Psoas muscle (tissue), 8 donors: ENCODE measurements around the gene PRKCH. TPM values are rescaled to one million over a fixed set of nuclear protein-coding genes. Genes with fewer than 3 reads are reported as not detected.
"Not testable (repeated sequence)": the region's sequence is repeated elsewhere in the genome, so short reads cannot be mapped to it uniquely, and the experiment has no call there.

Experiments used
- ATAC-seq, 4 donors: fragments of 200-7000 bp; cut with Tn5 transposase; one replicate each; pipeline ENCODE4 v1.9.1; 2020; ENCODE audit warnings: moderate library complexity in 3 of 4, mild to moderate bottlenecking in 2 of 4
- DNase-seq, 2 donors: peaks; one replicate each; pipeline ENCODE4 v3.0.0-alpha.2; 2020
- H3K27ac ChIP-seq: fragments of 200-600 bp; one replicate; pipeline ENCODE4 v1.8.0; 2022
- H3K27me3 ChIP-seq, 3 donors: fragments of 200-600 bp in 1 of 3; one replicate each; pipeline versions ENCODE4 v1.6.1 to v1.8.0; 2013 to 2022; ENCODE audit warnings: low read length in 2 of 3, mild to moderate bottlenecking in 2 of 3, moderate library complexity in 1 of 3; ENCODE audit not compliant: insufficient read depth in 3 of 3
- H3K36me3 ChIP-seq, 2 donors: fragments of 200-600 bp in 1 of 2; one replicate each; pipeline versions ENCODE4 v1.6.1 to v1.8.0; 2013 to 2022; ENCODE audit warnings: low read depth in 1 of 2, mild to moderate bottlenecking in 1 of 2, moderate library complexity in 1 of 2; ENCODE audit not compliant: insufficient read depth in 1 of 2
- H3K4me1 ChIP-seq: fragments of 200-600 bp; one replicate; pipeline ENCODE4 v1.8.0; 2022
- H3K4me3 ChIP-seq: fragments of 200-600 bp; one replicate; pipeline ENCODE4 v1.8.0; 2022; ENCODE audit warnings: mild to moderate bottlenecking
- H3K9me3 ChIP-seq: fragments of 200-600 bp; one replicate; pipeline ENCODE4 v1.8.0; 2022
- WGBS, 3 donors: extraction: QIAGEN DNeasy Blood & Tissue Kit; methylation state at CpG; one replicate each; pipeline versions ENCODE4 v1.1.6 to v1.1.7; 2013; 5-methylcytosine and 5-hydroxymethylcytosine counted together
- intact Hi-C, 2 donors: fragments of 100-400 bp; cut with DNase I; formaldehyde crosslinking; loops; one replicate each; pipeline versions ENCODE4 v1.11.0 to v1.14.2; 2022
- polyA plus RNA-seq, 3 donors: library from polyadenylated mRNA; stranded (reverse); fragments of 200-250 nt; gene quantifications; one replicate each; pipeline ENCODE4 v1.2.3, GENCODE V29; 2013
- total RNA-seq, 4 donors: library from RNA; stranded (reverse); fragmentation: NEBNext Ultra II Directional in 2 of 4; extraction: Animal tissue kit (Norgen Biotek cat#: 25700) in 2 of 4; gene quantifications; one replicate each; pipeline versions ENCODE4 v1.2.1 to v1.2.4, GENCODE V29; 2021 to 2023
- TF ChIP-seq, protein P1 (sequence below): fragments of 200-600 bp; IDR thresholded peaks from one replicate; pipeline ENCODE4 v1.8.0; 2022; ENCODE audit warnings: antibody characterized with exemption
- donor health status: healthy with polysubstance abuse.
- donor health status: DM: no; HTN: no; CAD: no; lungs with moderate emphysema.
- donor health status: Bipolar disorder and iron deficiency.
- donor health status: healthy.
- donor health status: DM: yes; HTN: yes; CAD: no.
- donor health status: DM: no; HTN: no; CAD: no.
- donor health status: DM: no; HTN: no; CAD: no.
- donor health status: DM: yes; HTN: yes; CAD: no.

The PRKCH gene
- total and polyA plus RNA-seq, 7 donors, result 5.9 to 17.9 (median 11.1) TPM

DNA sequence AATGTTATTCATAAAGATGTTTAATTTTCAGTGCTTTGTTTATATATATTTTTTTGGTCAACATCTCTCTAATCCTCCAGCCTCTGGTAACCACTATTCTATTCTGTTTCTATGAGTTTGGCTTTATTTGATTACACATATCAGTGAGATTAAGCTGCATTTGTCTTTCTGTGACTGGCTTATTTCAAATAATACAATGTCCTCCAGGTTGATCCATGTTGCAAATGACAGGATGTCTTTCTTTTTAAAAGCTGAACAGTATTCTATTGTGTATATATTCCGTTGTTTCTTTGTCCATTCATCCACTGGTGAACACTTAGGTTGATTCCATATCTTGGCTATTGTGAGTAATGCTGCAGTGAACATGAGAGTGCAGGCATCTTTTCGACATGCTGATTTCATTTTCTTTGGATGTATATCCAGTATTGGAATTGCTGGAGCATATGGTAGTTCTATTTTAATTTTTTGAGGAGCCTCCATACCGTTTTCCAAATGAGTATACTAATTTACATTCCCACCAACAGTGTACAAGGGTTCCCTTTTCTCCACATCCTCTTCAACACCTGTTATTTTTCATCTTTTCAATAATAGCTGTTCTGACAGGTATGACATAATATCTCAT is 142.4 kb downstream of the PRKCH start:
- intact Hi-C loops, result loop anchor here (5.0 to 10.0 kb wide), 4 partner anchors 166 to 664 kb away; no protein-coding TSS in a partner anchor
- TF ChIP-seq, protein P1, sequence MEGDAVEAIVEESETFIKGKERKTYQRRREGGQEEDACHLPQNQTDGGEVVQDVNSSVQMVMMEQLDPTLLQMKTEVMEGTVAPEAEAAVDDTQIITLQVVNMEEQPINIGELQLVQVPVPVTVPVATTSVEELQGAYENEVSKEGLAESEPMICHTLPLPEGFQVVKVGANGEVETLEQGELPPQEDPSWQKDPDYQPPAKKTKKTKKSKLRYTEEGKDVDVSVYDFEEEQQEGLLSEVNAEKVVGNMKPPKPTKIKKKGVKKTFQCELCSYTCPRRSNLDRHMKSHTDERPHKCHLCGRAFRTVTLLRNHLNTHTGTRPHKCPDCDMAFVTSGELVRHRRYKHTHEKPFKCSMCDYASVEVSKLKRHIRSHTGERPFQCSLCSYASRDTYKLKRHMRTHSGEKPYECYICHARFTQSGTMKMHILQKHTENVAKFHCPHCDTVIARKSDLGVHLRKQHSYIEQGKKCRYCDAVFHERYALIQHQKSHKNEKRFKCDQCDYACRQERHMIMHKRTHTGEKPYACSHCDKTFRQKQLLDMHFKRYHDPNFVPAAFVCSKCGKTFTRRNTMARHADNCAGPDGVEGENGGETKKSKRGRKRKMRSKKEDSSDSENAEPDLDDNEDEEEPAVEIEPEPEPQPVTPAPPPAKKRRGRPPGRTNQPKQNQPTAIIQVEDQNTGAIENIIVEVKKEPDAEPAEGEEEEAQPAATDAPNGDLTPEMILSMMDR, result no peak
- peaks cover 0 to 6% of the 10 kb centered on the region in 2 donors for H3K36me3 ChIP-seq
- H3K9me3 ChIP-seq, result no peaks in the 10 kb centered on the region
- ATAC-seq (no peak), DNase-seq (no peak)
- H3K27me3 ChIP-seq, result no peaks in the 10 kb centered on the region
- no peak overlapping the region for H3K4me3 ChIP-seq
- WGBS, 3 donors, result 79 to 90% (median 80%) methylated on average over 3 of the region's 3 CpGs
- no peaks in the 10 kb centered on the region for H3K4me1 ChIP-seq
- no peak overlapping the region for H3K27ac ChIP-seq

DNA sequence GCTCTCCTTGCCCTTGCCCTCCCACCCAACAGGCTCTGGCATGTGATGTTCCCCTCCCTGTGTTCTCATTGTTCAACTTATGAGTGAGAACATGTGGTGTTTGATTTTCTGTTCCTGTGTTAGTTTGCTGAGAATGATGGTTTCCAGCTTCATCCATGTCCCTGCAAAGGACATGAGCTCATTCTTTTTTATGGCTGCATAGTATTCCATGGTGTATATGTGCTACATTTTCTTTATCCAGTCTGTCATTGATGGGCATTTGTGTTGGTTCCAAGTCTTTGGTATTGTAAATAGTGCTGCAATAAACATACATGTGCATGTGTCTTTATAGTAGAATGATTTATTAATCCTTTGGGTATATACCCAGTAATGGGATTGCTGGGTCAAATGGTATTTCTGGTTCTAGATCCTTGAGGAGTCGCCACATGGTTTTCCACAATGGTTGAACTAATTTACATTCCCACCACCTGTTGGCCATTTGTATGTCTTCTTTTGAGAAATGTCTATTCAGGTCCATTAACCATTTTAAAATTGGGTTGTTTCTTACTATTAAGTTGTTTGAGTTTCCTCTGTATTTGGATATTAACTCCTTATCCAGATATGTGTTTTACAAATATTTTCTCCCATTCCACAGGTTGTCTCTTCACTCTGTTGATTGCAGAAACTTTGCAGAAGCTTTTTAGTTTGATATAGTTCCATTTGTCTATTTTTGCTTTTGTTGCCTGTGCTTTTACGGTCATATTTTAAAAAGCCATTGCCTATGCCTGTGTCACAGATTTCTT is 143.4 kb downstream of the PRKCH start:
- H3K36me3 ChIP-seq, result not testable (repeated sequence)
- intact Hi-C loops, result loop anchor here (5.0 to 10.0 kb wide), 4 partner anchors 167 to 663 kb away; no protein-coding TSS in a partner anchor
- WGBS, 3 donors, result 77 to 97% (median 95%) methylated on average over 2 of the region's 2 CpGs

DNA sequence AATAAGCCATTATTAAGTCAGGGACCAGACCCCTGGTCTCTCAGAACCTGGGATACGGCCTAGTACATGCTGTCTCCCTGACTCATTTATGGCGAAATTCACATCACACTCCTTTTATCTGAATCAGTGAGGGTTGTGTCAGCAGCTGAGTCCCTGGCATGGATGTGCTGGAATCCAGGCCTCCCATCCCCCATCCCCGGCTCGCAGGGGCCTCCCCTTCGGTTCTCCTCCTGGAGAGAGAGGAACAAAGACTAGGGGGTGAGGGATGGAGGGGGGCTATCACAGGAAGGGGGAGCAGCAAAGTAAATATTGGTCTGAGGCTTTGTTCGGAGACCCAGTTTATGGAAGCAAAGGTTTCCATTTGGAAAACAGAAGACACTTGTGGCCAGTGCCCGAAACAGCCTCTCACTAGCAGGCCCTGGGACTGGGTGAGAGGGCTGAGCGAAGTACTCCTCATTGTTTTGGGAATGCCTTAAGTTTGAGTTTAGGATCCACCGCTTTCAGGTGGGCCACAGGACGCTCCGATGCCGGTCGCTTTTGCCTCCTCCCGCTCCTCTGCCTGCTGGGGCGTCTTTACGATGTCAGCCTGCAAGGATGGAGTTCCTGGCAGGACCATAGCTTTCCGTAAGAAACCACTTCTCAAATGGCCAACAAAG is 145.0 kb downstream of the PRKCH start:
- peak; percentile 65 to 72 for DNase-seq
- Histone ChIP-seq H3K27me3 (no peaks in the 10 kb centered on the region), H3K4me3 (no peak overlapping the region), H3K27ac (no peak overlapping the region), H3K9me3 (no peaks in the 10 kb centered on the region), H3K4me1 (peaks cover 11% of the 10 kb centered on the region), H3K36me3 (no peaks in the 10 kb centered on the region)
- TF ChIP-seq, protein P1, result no peak
- WGBS, 3 donors, result 73 to 76% (median 74%) methylated on average over 17 of the region's 17 CpGs
- intact Hi-C loops, result loop anchor here in 1 of 2 donors (10.0 kb wide), 1 partner anchor 658 kb away; no protein-coding TSS in a partner anchor
- ATAC-seq, result peak; percentile 47 to 87 (median 80)

More for the DNA sequence above, 143.4 kb downstream of the PRKCH start:
- not testable (repeated sequence) for H3K4me3 ChIP-seq, ATAC-seq, H3K4me1 ChIP-seq, H3K9me3 ChIP-seq, H3K27ac ChIP-seq, DNase-seq, H3K27me3 ChIP-seq

DNA sequence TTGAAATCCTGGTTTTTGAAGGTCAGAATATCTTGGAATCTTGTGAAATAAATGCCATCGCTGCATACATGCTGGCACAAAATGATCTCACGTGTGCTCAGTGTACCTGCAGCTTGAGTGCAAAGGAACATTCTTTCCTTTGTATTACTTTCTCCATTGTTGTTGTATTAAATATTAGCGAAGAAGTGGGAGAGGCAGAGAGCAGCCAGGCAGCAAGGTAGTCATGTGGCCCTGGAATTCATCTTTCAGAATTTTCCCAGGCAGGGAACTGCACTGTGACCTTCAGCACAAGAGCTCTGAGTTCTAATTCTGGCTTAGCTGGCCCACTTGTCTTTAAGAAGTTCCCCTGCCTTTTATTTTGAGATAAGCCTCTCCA is 145.5 kb downstream of the PRKCH start:
- 93 to 97% (median 95%) methylated on average over 3 of the region's 3 CpGs for WGBS, 3 donors
- no peak for ATAC-seq
- TF ChIP-seq, protein P1, result no peak
- no peak for DNase-seq
- Histone ChIP-seq H3K9me3 (no peaks in the 10 kb centered on the region), H3K27me3 (no peaks in the 10 kb centered on the region), H3K4me1 (peaks cover 16% of the 10 kb centered on the region), H3K36me3 (no peaks in the 10 kb centered on the region), H3K4me3 (no peak overlapping the region), H3K27ac (no peak overlapping the region)
- intact Hi-C loops, result loop anchor here in 1 of 2 donors (10.0 kb wide), 1 partner anchor 658 kb away; no protein-coding TSS in a partner anchor

DNA sequence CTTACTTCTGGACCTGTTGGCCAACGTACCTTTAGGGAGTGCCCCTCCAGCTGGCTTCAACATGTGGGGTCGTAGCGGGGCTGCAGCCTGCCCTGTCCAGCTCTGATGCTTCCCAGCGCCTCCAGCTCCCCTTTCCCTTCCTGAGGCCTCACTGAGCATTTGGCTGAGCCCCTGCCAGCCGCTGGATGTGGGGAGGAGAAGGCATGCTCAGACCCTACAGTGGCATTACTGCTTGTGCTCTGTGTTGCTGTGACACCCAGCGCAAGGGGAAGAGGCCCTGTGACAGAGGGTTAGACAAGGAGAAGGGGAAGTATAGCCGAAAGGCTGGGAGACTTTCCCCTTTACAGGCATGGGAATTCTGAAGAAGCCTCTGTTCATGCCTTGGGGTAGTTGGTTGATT is 145.9 kb downstream of the PRKCH start:
- Histone ChIP-seq H3K27ac (no peak overlapping the region), H3K4me1 (peaks cover 20% of the 10 kb centered on the region), H3K36me3 (no peaks in the 10 kb centered on the region), H3K27me3 (no peaks in the 10 kb centered on the region), H3K9me3 (no peaks in the 10 kb centered on the region), H3K4me3 (no peak overlapping the region)
- TF ChIP-seq, protein P1, result no peak
- DNase-seq (no peak), ATAC-seq (no peak)
- intact Hi-C loops, result loop anchor here in 1 of 2 donors (10.0 kb wide), 1 partner anchor 658 kb away; no protein-coding TSS in a partner anchor
- WGBS, 3 donors, result 91 to 94% (median 93%) methylated on average over 7 of the region's 7 CpGs
